ENCODE results near the gene EPPIN.

EPPIN gene

DNA sequence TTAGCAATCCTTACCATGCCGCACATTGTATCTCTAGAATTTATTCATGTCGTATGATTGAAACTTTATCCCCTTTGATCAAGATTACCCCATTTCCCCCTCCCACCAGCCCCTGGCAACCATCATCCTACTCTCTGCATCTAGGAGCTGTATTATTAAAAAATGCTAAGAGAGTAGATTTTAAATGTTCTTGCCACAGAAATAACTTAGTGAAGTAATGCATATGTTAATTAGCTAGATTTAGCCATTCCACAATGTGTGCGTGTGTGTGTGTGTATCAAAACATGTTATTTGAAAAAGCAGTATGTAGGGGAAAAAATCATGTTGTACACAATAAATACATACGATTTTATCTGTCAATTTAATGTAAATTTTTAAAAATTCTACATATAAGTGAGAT is 19.9 kb downstream of the EPPIN start:
- no peak for DNase-seq

DNA sequence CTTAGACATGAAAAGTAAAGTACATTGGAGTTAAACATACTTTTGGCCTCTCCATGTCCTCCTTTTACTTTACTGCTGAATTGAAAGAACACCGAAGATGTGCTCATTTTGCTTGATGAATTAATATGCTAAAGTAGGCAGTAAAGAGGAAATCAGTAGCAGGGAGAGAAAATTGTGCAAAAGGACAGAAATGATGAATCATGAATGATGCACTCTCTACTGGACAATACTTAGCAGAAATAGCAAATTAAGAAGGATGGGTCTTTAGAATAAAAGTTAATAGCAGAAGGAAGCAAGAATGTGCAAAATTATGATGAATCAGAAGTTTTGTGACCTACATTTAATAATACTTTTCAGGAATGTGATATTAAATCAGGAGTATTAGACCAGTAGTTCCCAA is 23.4 kb downstream of the EPPIN start:
- DNase-seq: no peak

DNA sequence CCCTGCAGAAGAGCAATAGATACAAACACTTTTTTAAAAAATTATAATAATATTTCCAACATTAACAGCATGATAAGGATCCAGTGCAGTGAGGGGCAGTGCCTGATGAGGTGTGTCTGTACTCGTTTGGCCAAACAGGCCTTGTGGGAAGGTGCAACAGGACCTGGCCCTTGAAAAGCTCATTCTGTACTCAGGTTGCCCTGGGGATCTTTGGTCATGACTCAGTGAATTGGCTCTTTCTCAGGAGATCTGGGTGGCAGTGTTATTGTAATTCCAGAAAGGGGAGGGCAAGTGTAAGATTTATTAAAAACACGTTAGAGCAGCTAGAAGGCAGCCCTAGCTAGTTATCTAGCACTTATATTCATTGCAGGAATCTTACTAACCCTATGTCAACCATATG is 28.9 kb downstream of the EPPIN start:
- DNase-seq: no peak

DNA sequence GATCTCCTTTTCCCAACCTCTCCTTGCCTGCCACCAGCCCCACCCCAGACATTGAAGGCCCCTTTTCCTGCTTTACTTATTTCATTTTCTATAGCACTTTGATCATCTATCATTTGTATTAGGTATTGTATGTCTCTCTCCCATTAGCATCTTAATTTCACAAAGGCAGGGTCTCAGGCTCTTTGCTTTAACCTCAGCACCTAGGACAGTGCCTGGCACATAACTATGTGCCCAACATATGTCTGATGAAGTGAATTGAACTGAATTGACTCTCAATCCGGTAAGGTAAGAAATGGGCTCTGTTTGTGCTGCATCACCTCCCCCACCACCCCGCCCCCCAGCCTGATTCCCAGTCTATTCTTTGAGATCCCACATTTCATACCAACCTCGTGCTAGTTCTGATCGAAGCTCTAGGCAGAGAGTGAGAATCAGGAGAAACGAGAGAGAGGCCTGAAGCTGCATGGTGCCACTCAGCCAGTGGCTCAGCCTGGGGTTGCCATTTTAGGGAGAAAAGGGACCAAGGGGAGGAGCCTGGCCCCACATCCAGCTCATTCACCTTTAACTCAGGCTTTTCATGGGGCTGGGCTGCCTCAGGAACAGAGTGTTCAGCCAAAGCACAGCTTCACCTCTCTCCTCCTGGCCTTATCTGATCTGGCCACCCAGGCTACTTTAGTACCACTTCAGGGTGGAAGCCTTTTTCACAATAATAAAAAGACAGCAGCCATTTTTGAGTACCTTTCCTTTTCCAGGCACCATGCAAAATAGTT is 31.9 kb downstream of the EPPIN start, which contains the start of gene SPINT3:
Gene SPINT3 (minus strand): TSS at position 476 of the 767 bp plus-strand sequence. CDS start 14 bp downstream, at position 462.
- DNase-seq: no peak

DNA sequence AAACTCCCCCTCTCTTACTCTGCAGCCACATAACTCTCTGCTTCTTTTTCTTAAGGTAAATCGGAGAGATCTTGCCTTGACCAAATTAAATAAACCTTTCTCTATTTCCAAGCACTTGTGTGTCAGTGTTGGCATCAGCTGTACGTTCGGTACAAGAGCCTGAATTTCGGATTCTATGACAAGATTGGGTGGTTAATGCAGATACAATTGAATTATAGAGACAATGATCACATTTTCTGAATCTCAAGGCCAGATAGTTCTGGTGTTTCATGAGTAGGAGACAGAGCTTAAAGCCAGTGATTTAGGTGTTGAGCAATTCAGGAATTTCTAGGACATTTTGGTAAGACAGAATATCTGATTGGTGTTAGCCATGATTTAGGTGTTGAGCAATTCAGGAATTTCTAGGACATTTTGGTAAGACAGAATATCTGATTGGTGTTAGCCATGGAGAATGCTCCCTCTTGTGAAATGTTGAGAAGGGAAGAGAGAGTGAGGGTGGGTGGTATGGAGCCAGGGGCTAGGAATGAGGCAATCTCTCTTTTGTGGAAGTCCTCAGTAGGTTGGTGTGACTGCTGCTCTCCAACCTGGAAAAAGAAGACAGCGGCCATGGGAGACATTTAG is 36.8 kb downstream of the EPPIN start:
- DNase-seq: no peak

DNA sequence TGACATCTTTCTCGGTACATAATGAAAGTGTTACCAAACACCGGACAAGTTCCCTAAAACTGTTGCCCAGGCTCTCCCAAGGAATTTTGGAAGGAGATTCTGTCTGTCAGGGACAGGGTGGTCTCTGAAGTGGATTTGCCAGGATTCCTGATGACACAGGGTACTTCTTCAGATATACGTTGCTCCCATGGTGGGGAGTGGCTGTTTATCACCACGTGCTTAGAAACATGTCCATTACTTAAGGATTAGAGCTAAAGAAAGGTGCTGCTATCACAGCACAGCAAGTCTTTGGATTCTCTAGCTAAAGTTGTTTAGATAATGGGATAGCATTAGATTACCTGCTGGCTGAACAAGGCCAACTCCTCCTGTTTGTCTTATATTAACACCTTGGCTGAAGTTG is 38.1 kb downstream of the EPPIN start:
- no peak for DNase-seq

DNA sequence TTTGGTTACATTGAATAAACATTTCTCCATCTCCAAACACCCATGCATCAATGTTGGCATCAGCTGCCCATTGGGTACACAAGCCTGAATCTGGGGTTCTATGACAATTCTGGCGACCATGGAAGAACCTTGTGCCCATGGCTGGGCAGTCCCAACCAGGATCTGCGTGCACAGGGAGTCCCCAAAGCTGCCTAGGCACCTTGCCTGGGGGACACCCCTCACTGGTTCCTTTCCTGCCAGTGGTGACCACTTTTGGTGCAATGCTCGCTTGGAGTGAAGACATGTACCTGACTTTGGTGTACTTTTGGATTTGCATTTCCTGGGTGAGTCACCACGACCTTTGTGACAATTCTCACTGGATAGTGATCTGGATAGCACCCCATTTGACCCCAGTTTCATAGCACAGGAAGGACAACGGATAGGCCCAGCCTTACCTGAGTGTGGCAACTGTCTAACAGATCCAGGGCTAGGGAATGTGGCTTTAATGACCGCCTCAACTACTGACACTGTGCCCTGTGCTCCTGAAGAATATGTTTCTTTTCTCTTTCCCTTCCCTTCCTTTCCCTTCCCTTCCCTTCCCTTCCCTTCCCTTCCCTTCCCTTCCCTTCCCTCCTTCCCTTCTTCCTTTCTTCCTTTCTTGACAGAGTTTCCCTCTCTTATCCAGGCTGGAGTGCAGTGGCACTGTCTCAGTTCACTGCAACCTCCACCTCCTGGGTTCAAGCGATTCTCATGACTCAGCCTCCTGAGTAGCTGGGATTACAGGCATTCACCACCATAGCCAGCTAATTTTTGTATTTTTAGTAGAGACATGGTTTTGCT is 38.9 kb downstream of the EPPIN start:
- no peak for DNase-seq

DNA sequence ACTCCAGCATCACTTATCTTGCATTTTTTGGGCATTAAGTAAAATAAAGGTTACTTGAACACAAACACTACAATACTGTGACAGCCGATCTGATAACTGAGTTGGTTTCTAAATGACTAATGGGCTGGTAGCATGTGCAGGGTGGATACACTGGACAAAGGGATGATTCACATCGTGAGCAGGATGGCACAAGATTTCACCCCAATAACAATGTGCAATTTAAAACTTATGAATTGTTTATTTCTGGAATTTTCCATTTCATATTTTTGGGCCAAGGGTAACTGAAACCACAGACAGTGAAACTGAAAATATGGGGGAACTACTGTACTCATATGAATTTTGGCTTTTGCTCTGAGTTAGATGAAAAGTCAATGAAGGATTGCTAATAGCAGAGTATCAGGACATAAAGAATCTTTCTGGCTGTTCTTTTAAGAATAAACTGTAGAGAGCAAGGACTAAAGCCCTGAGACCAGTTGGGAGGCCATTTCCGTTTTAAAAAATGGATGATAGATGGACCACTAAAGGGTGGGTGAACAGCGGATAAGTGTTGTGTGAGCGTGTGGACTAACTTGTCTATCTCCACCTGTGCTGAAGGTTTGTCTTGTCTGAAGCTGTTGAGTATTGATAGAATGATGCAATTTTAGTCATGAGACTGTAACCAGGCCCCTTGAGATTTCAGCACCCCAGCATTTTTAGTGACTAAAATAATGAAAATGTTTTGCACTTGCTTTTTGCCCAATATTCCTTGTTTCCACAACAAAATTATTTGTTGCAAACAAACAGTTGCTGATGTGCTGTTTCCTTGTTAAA is 40.0 kb downstream of the EPPIN start:
- no peak for DNase-seq

DNA sequence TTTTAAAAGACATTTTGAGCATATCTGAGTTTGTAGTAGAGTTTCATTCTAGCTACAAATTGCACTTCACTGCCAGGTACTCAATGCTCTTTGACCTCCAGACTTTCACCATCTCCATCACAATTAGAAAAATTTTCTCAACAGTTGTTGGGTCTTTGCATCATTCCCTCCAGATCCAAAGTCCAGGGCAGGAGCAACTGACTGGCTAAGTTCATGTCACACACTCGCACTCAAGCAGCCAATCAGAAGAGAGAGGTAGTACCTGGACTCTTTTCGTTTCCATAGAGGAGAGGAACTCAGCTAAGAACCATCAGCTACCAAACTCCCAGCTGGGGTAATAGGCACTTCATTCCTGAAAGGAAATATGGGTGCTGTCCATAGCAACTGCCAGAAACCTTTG is 40.8 kb downstream of the EPPIN start:
- DNase-seq: no peak

DNA sequence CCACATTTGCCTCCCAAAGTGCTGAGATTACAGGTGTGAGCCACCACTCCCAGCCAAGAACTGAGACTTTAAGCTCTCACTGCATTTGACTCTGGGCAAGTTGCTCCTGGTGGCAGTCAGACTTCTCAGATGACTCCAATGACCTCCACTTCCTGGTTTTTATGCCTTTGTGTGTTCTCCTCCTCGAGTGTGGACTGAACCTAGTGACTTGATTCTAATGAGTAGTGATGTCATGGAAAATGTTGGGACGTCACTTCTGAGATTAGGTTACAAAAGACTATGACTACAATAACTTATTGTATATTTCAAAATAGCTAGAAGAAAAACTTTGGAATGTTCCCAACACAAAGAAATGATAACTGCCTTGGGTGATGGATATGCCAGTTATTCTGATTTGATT is 43.8 kb downstream of the EPPIN start:
- no peak for DNase-seq

DNA sequence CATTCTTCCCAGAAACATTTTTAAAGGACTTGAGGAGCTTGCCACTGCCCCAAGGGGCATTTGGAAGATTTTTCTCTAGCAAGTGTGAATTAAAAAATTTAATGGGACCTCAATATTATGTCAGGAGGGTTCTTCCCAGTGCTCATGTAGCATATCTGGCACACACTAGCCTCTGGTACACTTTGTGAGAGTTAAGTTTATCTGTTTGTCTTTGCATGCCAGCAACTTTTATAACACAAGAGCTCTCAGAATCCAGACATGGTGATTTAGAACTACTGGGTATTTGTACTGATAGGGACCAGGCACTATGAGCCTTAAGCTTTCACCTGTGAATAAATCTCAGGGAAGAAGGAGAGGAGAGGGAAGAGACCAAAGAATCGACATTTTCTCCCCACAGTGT is 44.6 kb downstream of the EPPIN start:
- DNase-seq: no peak

DNA sequence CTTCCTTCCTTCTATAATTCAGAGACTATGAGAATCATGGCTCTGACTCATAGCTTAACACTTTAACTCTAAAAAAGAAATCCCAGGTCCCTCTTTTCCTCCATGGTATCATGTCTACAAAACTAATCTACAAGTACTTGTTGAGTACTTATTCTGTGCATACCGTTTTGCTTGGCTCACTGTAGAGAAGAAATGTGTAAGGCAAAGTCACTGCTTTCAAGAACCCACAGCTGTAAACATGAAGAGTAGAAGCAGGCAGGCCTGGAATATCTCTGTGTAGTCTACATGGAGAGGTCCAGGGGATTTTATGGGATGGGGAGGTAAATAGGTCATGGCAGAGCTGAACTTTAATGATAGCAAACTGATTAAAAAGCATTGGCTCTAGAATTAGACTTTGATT is 45.6 kb downstream of the EPPIN start:
- no peak for DNase-seq

DNA sequence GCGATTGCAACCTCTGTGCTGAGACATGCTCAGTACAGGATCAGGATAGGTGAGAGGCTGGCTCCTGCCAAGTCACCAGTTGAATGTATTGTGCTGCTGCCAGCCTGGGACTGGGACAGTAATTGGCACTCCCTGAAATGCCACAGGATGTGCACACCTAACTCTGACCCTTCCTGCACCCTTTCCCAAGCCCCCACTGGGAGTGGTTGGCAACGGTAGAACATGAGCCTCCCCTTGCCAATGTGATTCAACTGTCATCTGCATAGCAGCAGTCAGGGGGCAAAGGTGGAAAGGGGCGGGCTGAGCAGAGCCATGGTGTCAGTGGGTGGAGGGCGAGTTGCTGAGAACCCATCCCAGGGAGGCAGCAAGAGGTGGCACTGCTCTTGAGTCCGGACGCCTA is 47.2 kb downstream of the EPPIN start:
- no peak for DNase-seq

DNA sequence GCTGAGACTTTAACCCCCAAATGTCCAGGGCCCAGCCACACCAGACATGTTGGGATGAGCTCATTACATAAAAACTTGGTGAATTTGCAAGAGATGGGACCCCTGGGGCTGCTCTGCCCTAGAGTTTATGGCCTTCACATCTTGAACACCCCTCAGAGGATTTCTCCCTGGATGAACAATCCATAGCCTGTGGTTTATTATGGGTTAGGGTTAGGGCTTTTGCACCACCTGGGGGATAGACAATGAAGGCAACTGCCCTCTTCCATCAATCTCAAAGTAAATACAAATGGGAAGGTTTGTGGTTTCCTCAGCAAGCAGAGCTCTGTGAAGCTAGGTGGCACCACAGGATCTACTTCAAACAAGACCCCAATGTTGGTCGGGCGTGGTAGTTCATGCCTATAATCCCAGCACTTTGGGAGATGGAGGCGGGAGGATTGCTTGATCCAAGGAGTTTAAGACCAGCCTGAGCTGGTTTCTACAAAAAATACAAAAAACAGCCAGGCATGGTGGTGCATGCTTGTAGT is 49.2 kb downstream of the EPPIN start:
- no peak for DNase-seq

DNA sequence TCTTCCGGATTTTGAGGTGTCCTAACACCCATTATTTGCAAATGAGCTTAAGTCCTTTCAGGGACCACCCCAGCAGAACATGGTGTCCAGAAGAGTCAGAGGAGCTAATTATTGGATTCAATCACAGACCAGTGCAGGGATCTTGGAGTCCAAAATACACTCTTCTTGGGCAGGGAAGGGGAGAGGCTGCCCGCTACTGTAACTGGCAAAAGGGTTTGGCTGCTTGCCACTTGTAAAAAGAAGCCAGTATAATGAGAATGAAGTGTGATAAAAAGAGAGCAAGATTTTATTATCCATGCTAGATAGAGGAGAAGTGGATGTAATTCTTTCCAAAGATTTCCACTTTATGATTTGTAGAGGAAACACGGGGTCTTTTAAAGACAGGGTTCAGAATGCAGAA is 51.0 kb downstream of the EPPIN start:
- DNase-seq: no peak

DNA sequence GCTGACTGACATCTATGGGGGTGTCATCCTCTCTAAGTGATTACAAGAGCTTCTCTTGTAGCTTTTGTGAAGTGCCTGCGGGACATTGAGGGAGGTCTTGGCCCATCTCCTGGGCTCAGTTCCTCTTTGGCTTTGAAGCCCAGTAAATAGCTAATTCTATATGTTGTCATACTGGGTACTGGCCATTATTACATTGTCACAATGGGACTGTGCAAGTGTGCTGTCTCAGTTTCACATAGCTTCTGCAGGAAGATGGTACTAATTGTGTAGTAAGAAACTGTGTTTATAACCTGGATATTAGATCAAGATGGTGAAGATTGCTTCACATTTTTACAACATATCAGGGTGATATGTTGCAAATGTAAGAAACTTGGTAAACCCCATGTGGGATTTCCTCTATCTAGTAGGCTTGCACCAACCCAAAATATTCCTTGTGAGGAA is 51.7 kb downstream of the EPPIN start:
- DNase-seq: no peak
